DMS153 (cell line): Measurements from ENCODE around the gene AGAP9.
"Not testable (repeated sequence)": the region's sequence is repeated elsewhere in the genome, so short reads cannot be mapped to it uniquely, and the experiment has no call there.

Experiments
- DNase-seq: peaks from one replicate; lab custom pipeline; 2025; lab: John Stamatoyannopoulos, UW

Gene AGAP9

DNA sequence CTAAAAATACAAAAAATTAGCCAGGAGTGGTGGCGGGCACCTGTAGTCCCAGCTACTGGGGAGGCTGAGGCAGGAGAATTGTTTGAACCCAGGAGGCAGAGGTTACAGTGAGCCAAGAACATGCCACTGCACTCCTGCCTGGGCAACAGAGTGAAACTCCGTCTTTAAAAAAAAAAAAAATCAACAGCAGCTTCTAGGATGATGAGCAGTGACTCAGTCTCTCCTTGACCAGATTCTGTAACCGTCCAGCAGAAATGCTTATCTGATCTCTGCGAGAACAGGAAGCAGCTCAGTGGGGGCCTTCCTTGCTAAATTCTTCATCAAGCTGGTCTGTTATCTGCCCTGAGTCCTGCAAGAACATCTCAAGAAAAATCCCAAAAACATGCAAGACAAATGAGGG is 37.5 kb downstream of the AGAP9 start:
- DNase-seq, result not testable (repeated sequence)

DNA sequence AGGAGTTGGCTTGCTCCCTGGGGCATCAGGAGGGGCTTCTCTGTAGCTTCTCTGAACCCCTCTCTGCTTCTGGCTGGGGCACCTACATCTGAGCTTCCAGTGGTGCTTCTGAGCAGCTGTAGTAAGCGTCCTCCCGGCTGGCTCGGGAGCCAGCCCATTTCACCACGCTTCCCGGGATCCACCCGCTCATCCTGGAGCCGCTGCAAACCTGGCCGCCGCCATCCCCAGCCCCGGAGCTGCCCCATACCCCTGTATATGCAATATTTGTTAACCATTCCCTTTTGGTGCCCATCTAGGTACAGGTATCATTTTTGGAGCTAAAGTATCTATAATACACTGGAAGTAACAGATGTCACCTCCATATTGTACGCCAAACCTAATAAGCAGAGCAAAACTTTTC is 38.7 kb downstream of the AGAP9 start:
- not testable (repeated sequence) for DNase-seq

DNA sequence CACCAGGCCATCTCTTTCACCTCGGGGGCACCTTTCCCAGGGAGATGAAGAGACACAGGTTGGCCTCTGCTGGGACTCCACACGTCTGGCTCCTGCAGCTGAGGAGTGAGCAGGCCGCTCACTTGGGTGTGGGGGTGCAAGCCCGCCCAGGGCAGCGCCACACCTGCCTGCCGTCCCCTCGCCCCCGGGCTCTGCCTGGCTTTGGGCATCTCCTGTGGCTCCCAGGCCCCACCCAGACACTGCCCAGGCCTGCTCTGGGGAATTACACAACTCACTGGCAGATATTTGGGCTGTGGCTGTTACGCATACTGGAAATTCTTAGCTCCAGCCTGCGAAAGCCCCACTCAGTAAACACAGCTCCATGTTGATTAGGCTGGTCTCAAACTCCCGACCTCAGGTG is 39.5 kb downstream of the AGAP9 start, which contains the start of gene ANXA8:
Gene ANXA8, minus strand, starts transcription at position 193 of the 400 bp plus-strand sequence. Its CDS starts 182 bp downstream, at position 11.
- not testable (repeated sequence) for DNase-seq

DNA sequence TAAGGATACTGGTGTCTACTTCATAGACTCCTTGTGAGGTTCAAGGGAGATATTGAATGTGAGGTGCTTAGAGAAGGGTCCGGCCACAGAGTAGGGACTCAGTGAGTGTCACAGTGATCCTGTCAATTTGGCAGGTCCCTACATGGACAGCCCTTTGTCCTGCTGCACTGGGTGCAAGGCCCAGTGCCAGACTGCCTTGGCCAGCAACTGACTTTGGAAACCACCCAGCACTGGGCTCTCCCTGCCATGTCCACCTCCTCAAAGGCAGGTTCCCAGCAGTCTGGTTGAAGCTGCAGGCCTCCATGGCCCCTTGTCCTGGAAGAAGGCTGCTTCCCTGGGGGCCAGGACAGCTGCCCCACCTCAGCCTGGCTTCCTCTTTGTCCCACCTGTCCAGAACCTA is 41.1 kb downstream of the AGAP9 start:
- not testable (repeated sequence) for DNase-seq

DNA sequence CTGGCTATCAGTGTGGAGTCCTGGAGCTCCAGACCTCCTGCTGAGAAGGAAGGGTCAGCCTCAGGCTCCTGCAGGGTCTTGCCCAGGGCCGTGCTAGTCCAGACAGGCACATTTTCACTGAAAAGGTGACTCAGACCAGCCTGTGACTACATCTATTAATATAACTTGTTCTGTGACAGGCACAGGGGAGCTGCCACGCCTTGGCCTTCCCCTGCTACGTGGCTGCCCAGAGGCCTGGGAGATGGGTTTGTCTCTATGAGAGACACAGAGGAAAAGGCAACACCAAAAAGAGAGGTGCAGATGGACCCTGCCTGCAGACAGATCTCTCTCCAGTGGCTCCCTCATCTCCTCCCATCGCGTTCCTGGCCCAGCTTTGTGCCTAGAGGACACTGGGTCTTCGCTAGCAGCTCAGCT is 41.7 kb downstream of the AGAP9 start:
- not testable (repeated sequence) for DNase-seq

DNA sequence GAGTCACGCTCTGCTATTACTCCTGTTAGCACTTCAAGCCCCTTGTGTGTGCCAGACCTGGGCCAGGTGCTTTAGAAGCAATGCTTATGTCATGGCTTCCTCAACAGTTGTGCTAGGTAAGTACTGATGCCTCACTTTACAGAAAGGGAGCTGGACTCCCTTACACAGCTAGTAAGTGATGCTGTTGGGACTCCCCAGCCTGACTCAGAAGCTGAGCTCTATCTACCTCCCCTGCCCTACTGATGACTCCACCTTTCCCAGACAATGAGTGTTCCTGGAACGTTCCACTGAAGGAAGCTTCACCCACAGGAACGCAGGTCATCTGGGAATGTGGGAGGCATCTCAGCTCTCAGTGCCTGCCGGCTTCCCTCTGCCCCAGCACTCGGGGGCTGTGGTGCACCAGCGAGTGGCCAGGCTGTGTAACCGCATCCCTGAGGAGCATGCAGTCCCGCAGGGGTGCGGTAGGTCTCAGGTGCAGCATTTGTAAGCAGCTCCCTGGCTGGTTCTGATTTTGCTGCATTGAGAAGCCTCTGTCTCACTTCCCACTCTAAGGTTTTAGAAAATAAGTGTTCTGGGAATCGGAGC is 42.2 kb downstream of the AGAP9 start:
- DNase-seq, result not testable (repeated sequence)

DNA sequence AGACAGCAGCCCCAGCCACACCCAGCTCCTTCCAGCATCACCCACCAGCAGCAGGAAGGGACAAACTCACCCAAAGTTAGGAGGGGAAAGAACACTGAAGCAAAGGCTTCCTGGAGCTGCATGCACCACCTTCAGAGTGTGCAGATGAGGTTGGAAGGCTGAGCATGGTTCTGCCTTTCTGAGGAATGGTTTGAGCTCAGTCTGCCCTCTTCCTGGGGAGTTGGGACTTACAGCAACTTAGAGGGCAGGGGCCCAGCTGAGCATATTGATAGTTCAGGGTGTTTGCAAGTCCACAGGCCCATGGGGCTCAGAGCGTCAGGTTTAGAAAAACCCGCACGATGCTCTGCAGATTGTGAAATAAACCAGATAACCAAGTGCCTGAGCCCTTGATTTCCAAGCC is 43.3 kb downstream of the AGAP9 start:
- DNase-seq, result not testable (repeated sequence)

DNA sequence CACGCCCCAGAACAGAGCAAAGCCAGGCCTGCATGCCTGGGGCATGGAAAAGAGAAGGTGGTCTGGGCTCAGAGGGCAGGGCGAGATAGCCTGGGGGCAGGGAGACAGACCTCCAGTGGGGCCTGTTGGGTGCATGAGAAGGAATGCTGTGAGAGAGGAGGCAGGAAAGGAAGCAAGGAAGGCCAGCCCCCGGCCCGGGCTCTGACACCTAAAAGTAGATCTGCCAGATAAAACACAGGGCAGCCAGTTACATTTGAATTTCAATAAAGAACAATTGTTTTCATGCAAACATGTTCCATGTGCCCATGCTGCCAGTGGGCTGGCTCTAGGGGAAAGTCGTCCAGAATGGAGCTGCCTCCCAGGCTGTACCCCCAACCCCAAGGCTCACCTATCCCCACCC is 45.3 kb downstream of the AGAP9 start:
- not testable (repeated sequence) for DNase-seq

DNA sequence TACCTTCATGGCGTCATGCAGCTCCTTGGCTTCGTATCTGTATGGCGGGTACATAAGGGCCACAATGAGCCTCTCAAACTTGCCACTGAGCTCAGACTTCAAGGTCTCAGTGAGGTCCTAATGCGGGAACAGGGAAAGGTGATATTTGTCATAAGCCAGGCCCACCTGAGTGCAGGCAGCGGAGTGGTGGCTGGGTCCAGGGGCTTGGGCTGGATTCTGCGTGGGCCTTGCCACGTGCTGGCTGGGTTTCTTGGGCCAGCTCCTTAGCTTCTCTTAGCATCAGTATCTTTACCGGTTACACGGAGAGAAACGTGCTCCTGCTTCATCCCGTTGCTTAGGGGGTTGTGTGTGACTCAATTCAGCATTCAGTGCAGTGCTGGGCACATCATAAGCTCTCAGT is 46.4 kb downstream of the AGAP9 start:
- DNase-seq, result not testable (repeated sequence)

DNA sequence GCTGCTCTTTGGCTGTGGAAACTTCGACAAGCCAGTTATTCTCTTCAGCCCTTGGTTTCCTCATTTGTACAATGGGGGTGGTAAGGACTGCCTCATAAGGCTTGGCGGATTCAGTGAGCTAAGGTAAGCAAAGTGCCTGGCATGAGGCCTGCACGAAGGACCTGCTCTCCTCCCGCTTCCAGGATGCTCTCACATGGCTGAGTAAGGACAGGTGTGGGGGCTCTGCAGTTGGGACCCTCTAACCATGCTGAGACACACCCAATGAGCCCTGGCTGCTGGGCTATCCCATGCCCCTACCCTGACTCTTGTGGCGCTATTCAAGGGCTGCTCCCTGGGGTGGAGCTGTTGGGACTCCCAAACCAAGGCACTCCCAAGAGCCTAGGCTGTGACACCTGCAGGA is 48.3 kb downstream of the AGAP9 start:
- not testable (repeated sequence) for DNase-seq

DNA sequence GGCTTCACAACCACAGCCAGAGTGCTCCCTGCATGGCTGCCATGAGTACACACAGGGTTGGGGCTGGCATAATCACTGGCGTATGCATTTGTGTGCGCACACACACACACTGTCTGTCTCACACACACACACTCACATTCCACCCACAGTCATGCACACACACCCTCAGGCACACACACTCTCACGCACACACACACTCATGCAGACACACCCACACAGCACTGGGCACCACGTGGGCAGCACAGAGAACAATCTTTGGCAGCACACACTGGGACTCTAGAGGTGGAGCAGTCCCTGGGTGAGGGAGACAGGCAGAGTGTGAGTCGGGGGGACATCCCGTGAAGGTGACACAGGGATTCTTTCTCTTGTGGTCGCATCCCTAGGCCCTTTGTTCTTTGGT is 49.9 kb downstream of the AGAP9 start:
- DNase-seq, result not testable (repeated sequence)

DNA sequence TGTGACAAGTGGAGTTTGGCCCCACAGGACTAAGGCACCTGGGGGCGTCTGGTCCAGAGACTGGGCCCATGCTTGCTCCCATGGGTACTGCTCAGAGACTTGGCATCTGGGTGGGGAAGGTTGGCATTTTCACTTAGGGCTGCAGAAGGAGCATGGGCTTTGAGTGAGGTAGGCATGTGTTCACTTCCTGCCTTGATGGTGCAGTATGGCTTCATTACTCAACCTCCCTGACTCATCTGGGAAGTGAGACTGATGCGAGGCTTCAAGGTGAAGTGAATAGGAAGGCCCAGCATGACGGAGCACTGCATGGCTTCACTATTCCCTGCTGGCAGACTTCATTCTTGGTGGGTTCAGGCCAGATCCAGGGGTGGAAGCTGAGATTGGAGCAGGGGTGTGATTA is 50.8 kb downstream of the AGAP9 start:
- not testable (repeated sequence) for DNase-seq

DNA sequence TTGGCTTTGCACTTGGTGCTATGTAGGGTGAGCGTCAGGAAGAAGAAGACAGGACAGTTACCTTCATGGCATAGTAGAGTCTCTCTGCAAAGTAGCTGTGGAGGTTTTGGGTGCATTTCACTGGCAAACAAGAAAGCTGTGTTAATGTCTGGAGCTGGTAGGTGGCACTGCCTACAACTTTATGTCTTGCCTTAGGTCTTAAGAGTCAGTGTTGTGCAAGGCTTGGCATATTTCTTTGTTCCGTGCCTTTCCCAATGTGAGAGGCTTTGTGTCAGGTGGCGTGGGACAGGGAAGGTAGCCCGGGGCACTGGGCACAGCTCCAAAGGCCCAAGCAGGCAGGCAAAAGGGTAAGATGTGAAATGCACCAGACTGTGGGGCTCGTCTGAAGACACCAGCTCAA is 51.4 kb downstream of the AGAP9 start:
- DNase-seq, result not testable (repeated sequence)

DNA sequence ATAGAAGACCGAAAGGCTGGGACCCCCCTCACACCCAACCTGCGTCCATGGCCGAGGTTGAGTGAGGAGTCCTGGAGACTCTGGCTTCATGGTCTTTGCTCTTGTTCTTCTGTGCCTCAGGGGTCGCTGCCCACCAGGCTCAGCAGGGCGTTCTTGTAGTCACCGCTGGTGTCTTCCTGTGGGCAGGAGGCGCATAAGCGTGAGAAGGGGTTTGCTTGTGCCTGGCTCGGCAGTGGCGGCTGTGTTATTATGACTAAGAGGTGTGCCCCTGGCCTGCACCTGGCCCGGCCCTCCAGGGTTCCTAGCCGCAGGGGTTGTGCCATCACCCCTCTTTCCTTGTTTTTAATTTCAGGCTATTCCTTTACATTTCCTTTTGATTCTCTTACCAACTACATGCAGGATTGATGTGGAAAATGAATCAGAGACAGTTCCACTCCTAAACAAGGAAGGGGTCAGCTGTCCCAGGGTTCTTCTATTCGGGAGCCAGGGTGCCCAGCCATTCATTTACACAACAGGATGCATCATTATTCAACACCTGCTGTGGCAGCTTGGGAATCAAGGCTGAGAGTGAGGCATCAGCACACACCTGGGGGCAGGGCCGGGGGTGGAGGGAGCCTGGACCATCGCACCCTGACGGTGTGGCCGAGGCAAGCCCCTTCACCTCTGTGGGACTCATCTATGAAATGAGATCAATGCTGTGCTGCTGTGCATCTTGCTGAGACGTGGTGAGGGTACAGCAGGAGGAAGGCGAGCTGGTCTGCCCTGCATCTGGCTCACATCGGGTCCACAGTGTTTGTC is 54.5 kb downstream of the AGAP9 start:
- not testable (repeated sequence) for DNase-seq

DNA sequence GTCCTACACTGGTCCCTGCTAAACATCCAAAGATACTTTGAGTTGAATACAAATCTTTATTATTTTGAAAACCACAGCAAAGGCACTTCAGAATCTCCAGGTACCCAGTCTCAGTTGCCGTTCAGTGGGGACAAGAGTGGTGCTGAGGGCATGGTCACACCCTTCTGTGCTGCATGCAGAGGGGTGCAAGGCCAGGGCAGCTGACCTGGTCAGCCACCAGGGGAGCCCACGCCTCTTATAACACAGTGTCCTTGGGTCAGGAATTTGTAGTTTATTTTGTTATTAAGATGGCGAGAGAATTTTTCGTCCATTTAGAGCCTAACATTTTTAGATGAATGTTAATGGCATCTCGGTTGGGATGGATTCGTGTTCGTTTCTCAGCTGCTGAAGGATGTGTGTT is 55.5 kb downstream of the AGAP9 start:
- not testable (repeated sequence) for DNase-seq

DNA sequence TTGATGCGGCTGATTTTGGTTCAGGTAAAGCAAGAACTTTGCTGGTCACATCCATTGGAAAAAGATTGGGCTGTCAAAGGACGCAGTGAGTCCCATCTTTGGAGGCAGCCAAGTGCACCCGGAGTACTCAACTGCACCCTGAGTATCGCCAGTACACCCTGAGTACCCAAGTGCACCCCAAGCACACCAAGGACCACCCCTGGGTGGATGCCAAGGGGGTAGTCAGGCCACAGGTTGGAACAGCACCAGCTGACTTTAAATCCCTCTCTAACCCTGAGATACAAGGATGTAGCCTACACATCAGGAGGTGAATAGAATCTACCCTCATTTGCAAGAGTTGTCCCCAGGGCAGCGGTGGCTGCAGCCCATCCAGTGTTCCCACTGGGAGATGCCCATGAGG is 56.0 kb downstream of the AGAP9 start:
- DNase-seq, result not testable (repeated sequence)

DNA sequence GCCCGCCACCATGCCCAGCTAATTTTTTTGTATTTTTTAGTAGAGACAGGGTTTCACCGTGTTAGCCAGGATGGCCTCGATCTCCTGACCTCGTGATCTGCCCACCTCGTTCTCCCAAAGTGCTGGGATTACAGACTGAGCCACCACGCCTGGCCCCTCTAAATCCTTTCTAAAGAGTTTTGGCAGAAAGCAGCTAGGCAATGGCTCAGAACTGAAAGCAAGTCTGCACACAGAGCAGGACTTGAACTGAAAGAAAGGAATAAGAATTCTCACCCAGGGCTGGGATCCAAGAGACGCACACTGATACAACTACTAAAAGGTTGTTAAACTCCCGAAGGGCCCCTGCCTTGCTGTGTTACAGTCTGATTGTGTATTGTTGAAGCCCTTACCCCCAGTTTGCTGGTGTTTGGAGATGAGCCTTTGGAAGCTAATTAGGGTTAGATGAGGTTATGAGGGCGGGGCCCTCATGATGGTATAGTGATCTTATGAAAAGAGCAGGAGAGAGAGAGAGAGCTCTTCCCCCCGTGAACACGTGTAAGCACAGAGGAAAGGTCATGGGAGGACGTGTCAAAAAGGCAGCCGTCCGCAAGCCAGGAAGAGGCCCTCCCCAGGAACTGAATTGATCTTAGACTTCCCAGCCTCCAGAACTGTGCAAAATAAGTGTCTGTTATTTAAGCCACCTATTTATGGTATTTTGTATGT is 58.1 kb downstream of the AGAP9 start:
- not testable (repeated sequence) for DNase-seq

DNA sequence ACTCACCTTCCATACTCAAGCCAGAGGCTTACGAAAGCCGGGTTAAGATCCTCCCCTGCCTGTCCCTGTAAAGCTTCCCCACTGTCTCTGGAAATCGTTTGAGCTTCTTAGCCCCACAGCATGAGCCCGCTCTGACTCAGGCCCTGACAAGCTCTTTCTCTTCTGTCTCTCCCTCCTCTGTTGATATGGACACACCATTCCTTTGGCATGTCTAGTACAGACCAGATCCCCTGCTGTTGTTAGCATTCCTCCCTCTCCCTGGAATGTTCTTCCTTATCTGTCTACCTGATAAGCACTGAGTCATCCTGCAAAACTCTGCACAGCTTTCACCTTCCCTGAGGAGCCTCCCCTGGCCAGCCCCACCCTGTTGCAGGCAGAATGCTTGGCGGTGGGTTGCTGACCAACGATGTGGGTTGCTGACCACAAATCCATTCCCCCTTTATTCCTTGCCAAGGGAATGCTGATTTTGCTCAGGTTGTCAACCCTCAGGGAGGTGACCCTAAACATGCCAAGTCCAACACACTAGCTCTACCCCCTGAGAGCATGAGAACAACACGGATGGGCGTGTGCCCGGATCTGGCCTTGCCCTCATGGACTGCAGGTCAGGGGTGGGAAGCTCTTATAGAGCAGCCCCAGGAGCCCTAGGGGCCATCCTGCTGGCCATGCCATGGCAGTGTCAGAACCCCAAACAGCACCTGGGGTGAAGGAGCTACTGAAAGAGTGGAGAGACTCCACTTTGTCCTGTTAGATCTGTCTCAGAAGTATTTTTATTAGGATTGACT is 60.7 kb downstream of the AGAP9 start:
- DNase-seq, result not testable (repeated sequence)

DNA sequence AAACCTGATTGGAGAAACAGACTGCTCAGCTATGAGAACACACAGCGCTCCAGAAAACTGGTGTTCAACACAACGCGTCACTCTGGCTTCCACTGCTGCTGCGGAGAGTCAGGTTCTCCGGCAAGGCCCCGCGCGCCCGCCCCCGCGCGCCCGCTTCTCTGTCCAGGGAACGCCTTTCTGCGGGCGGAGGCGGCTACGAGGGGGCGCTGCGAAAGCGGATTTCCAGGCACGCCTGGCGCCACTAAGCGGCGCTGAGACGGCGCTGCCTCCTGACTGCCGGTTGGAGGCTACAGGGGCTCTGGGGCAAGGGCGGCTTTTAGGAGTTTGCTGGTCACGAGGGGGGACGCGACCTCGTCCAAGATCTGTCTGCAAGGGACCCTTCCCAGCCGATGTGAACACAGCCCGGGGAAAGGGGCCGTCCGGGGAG is 62.2 kb downstream of the AGAP9 start:
- not testable (repeated sequence) for DNase-seq

DNA sequence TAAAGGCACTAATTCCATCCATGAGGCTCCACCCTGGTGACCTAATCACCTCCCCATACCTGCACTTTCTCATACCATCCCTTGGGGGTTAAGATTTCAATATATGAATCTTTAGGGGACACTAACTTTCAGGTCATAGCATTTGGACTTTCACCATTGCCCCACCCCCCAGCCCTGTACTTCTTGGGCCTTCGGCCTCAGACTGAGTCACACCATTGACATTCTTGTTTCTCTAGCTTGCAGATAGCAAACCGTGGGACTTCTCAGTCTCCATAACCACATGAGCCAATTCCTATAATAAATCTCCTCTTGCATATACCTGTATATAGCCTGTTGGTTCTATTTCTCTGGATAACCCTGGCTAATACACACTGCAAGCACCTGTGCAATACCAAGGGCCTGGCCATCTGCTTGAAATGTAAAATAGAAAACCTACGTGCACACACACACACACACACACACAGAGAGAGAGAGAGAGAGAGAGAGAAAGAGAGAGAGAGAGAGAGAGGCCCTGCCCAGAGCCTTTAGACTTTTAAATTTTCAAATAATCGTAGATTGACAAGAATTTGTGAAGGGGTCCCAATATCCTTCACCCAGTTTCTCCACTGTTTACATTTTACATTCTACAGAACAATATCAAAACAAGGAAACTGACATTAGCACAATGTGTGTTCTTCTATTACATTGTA is 64.8 kb downstream of the AGAP9 start:
- no peak for DNase-seq

DNA sequence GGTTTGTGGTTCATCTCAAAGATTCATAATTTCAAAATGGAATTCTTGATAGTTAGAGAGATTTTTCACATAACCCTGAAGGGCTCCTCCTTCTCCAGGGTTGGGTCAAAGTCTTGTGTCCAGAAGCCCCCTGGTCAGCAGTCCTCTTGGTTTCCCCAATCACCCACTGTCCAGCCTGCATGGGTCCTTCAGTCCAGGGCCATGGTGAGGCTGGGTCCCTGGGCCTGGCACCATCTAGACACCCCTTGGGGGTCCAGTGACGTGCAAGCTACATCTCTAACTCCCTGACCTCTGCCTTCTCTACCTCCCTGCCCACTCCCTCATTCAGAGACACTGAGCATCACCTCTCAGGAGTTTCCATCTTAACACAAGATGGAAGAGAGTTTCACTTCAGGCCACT is 65.6 kb downstream of the AGAP9 start:
- no peak for DNase-seq

DNA sequence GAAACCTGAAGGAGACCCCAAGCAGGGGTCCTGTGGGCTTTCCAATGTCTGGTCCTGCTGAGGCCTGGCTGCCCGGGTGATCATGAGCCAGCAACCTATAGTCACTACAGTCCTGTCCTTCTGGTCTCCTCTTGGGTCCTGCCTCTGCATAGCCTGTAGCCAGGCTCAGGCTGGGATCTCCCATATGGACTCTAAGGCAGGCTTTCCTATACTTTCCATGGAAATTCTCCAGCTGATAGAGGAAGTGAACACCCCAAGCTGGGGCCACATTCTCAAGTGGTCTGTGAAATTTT is 66.0 kb downstream of the AGAP9 start:
- DNase-seq, result no peak
